Measurements from ENCODE around the gene SUPT6H.

GRCh38 chr17:28641579-28641978 is 20.4 kb upstream of the SUPT6H start:
- TF ChIP-seq, protein P1, sequence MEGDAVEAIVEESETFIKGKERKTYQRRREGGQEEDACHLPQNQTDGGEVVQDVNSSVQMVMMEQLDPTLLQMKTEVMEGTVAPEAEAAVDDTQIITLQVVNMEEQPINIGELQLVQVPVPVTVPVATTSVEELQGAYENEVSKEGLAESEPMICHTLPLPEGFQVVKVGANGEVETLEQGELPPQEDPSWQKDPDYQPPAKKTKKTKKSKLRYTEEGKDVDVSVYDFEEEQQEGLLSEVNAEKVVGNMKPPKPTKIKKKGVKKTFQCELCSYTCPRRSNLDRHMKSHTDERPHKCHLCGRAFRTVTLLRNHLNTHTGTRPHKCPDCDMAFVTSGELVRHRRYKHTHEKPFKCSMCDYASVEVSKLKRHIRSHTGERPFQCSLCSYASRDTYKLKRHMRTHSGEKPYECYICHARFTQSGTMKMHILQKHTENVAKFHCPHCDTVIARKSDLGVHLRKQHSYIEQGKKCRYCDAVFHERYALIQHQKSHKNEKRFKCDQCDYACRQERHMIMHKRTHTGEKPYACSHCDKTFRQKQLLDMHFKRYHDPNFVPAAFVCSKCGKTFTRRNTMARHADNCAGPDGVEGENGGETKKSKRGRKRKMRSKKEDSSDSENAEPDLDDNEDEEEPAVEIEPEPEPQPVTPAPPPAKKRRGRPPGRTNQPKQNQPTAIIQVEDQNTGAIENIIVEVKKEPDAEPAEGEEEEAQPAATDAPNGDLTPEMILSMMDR (IDR thresholded peaks at IDR 0.05) = no peak
- TF ChIP-seq EZH2phosphoT487 (IDR thresholded peaks at IDR 0.05) = no peak

All from neural progenitor cell (in vitro differentiated cells).